HCT116 (cell line): ENCODE results near the gene RETSAT.

Source experiments
- EZH2phosphoT487 ChIP-seq: fragments of 200-600 bp; IDR thresholded peaks from 2 replicates; pipeline ENCODE4 v1.6.1; 2018; ENCODE audit warnings: antibody characterized with exemption, borderline replicate concordance
- POLR2A ChIP-seq: IDR thresholded peaks from 2 replicates; pipeline ENCODE4 v1.7.0; 2011; ENCODE audit warnings: borderline replicate concordance; ENCODE audit not compliant: insufficient read depth, insufficient read length; ENCODE audit errors: extremely low read depth
- POLR2AphosphoS5 ChIP-seq: IDR thresholded peaks from 2 replicates; pipeline ENCODE4 v1.6.1; 2011; ENCODE audit warnings: mild to moderate bottlenecking, low read depth, low read length, moderate library complexity
- RAD21 ChIP-seq: IDR thresholded peaks from 2 replicates; pipeline ENCODE4 v1.6.1; 2012; ENCODE audit warnings: low read depth, mild to moderate bottlenecking
- TF ChIP-seq, protein P1 (sequence below), 3 experiments: fragments of 200-600 bp in 1 of 3; sonication (generic) in 1 of 3; IDR thresholded peaks in 2 of 3; conservative IDR thresholded peaks in 1 of 3; 2 replicates each; pipeline ENCODE4 v1.5.1; 2012 to 2017; ENCODE audit warnings: low read depth in 2 of 3, low read length in 2 of 3, antibody characterized with exemption in 1 of 3, borderline replicate concordance in 1 of 3, control low read depth in 1 of 3, mild to moderate bottlenecking in 1 of 3, mixed read lengths in 1 of 3, mixed run types in 1 of 3, moderate library complexity in 1 of 3; ENCODE audit not compliant: insufficient read depth in 1 of 3
- TF ChIP-seq, protein P2 (sequence below): IDR thresholded peaks from 2 replicates; pipeline ENCODE4 v1.6.1; 2011; ENCODE audit warnings: mild to moderate bottlenecking, low read length, moderate library complexity; ENCODE audit not compliant: insufficient replicate concordance; ENCODE audit errors: extremely low read depth
- TF ChIP-seq, protein P3 (sequence below): IDR thresholded peaks from 2 replicates; pipeline ENCODE4 v1.6.1; 2012
- TF ChIP-seq, protein P4 (sequence below): IDR thresholded peaks from 2 replicates; pipeline ENCODE4 v1.6.1; 2012

DNA sequence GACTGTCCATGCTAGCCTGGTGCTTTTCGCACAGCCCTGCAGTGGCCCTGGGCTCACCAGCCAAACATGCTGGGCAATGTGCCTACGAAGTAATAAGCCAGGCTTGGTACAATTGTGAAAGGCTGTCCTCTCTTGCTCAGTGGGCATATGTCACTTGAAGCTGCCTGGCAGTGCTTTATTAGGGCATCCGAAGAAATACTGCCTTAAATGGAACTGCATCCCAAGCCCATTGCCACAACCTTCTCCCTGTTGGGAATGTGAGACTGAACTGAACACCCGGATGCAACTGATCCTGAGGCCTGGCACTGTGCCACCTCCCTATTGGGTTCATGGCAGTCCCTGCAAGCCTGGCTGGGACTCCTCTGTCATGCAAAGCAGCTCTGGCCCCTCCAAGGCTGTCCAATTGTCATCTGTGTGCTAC, 39.9 kb upstream of the RETSAT start:
- TF ChIP-seq, protein P1, sequence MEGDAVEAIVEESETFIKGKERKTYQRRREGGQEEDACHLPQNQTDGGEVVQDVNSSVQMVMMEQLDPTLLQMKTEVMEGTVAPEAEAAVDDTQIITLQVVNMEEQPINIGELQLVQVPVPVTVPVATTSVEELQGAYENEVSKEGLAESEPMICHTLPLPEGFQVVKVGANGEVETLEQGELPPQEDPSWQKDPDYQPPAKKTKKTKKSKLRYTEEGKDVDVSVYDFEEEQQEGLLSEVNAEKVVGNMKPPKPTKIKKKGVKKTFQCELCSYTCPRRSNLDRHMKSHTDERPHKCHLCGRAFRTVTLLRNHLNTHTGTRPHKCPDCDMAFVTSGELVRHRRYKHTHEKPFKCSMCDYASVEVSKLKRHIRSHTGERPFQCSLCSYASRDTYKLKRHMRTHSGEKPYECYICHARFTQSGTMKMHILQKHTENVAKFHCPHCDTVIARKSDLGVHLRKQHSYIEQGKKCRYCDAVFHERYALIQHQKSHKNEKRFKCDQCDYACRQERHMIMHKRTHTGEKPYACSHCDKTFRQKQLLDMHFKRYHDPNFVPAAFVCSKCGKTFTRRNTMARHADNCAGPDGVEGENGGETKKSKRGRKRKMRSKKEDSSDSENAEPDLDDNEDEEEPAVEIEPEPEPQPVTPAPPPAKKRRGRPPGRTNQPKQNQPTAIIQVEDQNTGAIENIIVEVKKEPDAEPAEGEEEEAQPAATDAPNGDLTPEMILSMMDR (IDR thresholded peaks at IDR 0.05 in 2 of 3, conservative IDR thresholded peaks at IDR 0.05 in 1 of 3; ENCODE audit: borderline replicate concordance in 1 of 3, insufficient read depth in 1 of 3, low read depth in 2 of 3, low read length in 2 of 3) = no peak
- TF ChIP-seq, protein P2, sequence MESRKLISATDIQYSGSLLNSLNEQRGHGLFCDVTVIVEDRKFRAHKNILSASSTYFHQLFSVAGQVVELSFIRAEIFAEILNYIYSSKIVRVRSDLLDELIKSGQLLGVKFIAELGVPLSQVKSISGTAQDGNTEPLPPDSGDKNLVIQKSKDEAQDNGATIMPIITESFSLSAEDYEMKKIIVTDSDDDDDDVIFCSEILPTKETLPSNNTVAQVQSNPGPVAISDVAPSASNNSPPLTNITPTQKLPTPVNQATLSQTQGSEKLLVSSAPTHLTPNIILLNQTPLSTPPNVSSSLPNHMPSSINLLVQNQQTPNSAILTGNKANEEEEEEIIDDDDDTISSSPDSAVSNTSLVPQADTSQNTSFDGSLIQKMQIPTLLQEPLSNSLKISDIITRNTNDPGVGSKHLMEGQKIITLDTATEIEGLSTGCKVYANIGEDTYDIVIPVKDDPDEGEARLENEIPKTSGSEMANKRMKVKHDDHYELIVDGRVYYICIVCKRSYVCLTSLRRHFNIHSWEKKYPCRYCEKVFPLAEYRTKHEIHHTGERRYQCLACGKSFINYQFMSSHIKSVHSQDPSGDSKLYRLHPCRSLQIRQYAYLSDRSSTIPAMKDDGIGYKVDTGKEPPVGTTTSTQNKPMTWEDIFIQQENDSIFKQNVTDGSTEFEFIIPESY = no peak
- TF ChIP-seq, protein P3, sequence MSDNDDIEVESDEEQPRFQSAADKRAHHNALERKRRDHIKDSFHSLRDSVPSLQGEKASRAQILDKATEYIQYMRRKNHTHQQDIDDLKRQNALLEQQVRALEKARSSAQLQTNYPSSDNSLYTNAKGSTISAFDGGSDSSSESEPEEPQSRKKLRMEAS = no peak
- TF ChIP-seq POLR2A = no peak
- TF ChIP-seq RAD21 = no peak
- no peak for TF ChIP-seq POLR2AphosphoS5
- TF ChIP-seq, protein P4, sequence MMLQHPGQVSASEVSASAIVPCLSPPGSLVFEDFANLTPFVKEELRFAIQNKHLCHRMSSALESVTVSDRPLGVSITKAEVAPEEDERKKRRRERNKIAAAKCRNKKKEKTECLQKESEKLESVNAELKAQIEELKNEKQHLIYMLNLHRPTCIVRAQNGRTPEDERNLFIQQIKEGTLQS = no peak
- TF ChIP-seq EZH2phosphoT487 = no peak
